ENCODE results near the gene CCDC91.

CCDC91 gene

GRCh38 chr12:28555748-28556147 is 365.5 kb downstream of the CCDC91 start (continued):
- no peak for TF ChIP-seq POU6F1 (CRISPR knock-in tag; IDR thresholded peaks at IDR 0.05; ENCODE audit: borderline replicate concordance, low read depth)
- no peak for TF ChIP-seq PPARA (CRISPR knock-in tag; IDR thresholded peaks at IDR 0.05; ENCODE audit: borderline replicate concordance)
- TF ChIP-seq RARB (CRISPR knock-in tag; IDR thresholded peaks at IDR 0.05) = no peak
- no peak for TF ChIP-seq ESRRG (CRISPR knock-in tag; IDR thresholded peaks at IDR 0.05)
- no peak for TF ChIP-seq CSDC2 (CRISPR knock-in tag; IDR thresholded peaks at IDR 0.05)

- ATAC-seq = no peak
Measured at GRCh38 chr12:28558250-28558649, 368.0 kb downstream of the CCDC91 start.

DNA sequence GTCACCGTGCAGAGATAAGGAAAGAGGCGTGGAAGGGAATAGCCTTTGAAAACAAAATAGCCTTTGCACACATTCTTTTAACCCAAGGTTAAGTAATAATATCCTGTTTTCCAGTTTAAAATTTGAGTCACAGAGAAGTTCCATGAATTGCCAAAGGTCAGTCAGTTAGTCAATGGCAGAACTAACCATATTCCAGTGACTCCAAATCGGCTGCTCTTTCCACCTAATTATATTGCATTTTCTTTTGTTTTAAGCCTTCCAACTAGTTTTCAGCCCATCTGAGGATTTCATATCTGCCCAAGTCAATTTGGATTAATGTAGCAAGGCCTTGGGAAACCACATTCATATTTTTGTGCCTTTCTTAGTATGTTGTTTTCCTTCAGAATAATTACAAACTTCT is 373.0 kb downstream of the CCDC91 start:
- no peak for TF ChIP-seq SNAI2 (CRISPR knock-in tag; IDR thresholded peaks at IDR 0.05)
- TF ChIP-seq ZFP3 (CRISPR knock-in tag; IDR thresholded peaks at IDR 0.05) = no peak
- no peak for TF ChIP-seq GLIS3 (CRISPR knock-in tag; IDR thresholded peaks at IDR 0.05)
- TF ChIP-seq ZNF8 (CRISPR knock-in tag; IDR thresholded peaks at IDR 0.05) = no peak
- no peak for TF ChIP-seq TOX (CRISPR knock-in tag; IDR thresholded peaks at IDR 0.05; ENCODE audit: borderline replicate concordance)
- TF ChIP-seq, protein P1, sequence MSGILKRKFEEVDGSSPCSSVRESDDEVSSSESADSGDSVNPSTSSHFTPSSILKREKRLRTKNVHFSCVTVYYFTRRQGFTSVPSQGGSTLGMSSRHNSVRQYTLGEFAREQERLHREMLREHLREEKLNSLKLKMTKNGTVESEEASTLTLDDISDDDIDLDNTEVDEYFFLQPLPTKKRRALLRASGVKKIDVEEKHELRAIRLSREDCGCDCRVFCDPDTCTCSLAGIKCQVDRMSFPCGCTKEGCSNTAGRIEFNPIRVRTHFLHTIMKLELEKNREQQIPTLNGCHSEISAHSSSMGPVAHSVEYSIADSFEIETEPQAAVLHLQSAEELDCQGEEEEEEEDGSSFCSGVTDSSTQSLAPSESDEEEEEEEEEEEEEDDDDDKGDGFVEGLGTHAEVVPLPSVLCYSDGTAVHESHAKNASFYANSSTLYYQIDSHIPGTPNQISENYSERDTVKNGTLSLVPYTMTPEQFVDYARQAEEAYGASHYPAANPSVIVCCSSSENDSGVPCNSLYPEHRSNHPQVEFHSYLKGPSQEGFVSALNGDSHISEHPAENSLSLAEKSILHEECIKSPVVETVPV (CRISPR knock-in tag; IDR thresholded peaks at IDR 0.05) = no peak
- TF ChIP-seq PATZ1 (CRISPR knock-in tag; IDR thresholded peaks at IDR 0.05; ENCODE audit: borderline replicate concordance) = no peak
- TF ChIP-seq, protein P2, sequence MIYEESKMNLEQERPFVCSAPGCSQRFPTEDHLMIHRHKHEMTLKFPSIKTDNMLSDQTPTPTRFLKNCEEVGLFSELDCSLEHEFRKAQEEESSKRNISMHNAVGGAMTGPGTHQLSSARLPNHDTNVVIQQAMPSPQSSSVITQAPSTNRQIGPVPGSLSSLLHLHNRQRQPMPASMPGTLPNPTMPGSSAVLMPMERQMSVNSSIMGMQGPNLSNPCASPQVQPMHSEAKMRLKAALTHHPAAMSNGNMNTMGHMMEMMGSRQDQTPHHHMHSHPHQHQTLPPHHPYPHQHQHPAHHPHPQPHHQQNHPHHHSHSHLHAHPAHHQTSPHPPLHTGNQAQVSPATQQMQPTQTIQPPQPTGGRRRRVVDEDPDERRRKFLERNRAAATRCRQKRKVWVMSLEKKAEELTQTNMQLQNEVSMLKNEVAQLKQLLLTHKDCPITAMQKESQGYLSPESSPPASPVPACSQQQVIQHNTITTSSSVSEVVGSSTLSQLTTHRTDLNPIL (CRISPR knock-in tag; IDR thresholded peaks at IDR 0.05; ENCODE audit: low read depth) = no peak
- TF ChIP-seq OSR1 (CRISPR knock-in tag; IDR thresholded peaks at IDR 0.05) = no peak
- TF ChIP-seq ZNF565 (CRISPR knock-in tag; conservative IDR thresholded peaks at IDR 0.05; ENCODE audit: low read depth) = no peak
- TF ChIP-seq BACH2 (CRISPR knock-in tag; IDR thresholded peaks at IDR 0.05; ENCODE audit: borderline replicate concordance) = no peak
- no peak for TF ChIP-seq CSDC2 (CRISPR knock-in tag; IDR thresholded peaks at IDR 0.05)
- no peak for TF ChIP-seq TCF4 (CRISPR knock-in tag; IDR thresholded peaks at IDR 0.05; ENCODE audit: borderline replicate concordance)
- no peak for TF ChIP-seq PPARA (CRISPR knock-in tag; IDR thresholded peaks at IDR 0.05; ENCODE audit: borderline replicate concordance)
- no peak for TF ChIP-seq ESRRG (CRISPR knock-in tag; IDR thresholded peaks at IDR 0.05)
- TF ChIP-seq ARNTL (CRISPR knock-in tag; IDR thresholded peaks at IDR 0.05; ENCODE audit: borderline replicate concordance, low read depth) = no peak
- TF ChIP-seq ZFP30 (CRISPR knock-in tag; IDR thresholded peaks at IDR 0.05) = no peak
- no peak for ATAC-seq

More at GRCh38 chr12:28558250-28558649, 368.0 kb downstream of the CCDC91 start:
- TF ChIP-seq GLIS3 (CRISPR knock-in tag; IDR thresholded peaks at IDR 0.05) (no peak), ZFP3 (CRISPR knock-in tag; IDR thresholded peaks at IDR 0.05) (no peak), BACH2 (CRISPR knock-in tag; IDR thresholded peaks at IDR 0.05; ENCODE audit: borderline replicate concordance) (no peak), TOX (CRISPR knock-in tag; IDR thresholded peaks at IDR 0.05; ENCODE audit: borderline replicate concordance) (no peak), SNAI2 (CRISPR knock-in tag; IDR thresholded peaks at IDR 0.05) (no peak), ZC3H10 (CRISPR knock-in tag; IDR thresholded peaks at IDR 0.05) (no peak), ZNF565 (CRISPR knock-in tag; conservative IDR thresholded peaks at IDR 0.05; ENCODE audit: low read depth) (no peak)
- TF ChIP-seq, protein P2 (CRISPR knock-in tag; IDR thresholded peaks at IDR 0.05; ENCODE audit: low read depth) = no peak

DNA sequence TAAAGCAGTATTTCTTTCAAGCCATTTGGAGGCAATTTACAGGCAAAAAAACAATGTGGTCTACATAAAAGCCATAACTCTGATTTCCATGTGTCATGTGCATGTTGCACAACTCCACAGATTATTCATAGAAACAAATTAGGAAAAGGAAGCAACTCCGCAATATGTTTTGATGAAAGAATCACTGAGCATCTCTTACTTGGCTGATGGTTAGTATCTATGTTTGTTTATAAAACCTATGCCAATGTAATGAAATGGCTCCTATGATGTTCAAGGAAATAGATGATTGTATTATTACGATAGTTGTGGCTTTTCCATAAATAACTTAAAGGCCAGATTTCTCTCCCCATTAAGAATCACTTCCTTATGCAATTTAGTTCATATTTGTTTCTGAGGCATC is 373.7 kb downstream of the CCDC91 start:
- TF ChIP-seq ZNF70 (CRISPR knock-in tag; IDR thresholded peaks at IDR 0.05) (no peak), RARB (CRISPR knock-in tag; IDR thresholded peaks at IDR 0.05) (no peak)
- TF ChIP-seq, protein P2 (CRISPR knock-in tag; IDR thresholded peaks at IDR 0.05; ENCODE audit: low read depth) = no peak
- ATAC-seq = no peak

Measured in SK-N-SH treated with all-trans-retinoic acid at 6 μM for 48 hours (cell line).